Right hindlimb (tissue), 1 donor: ENCODE results near the gene C1QTNF9.
"Not testable (repeated sequence)": the region's sequence is repeated elsewhere in the genome, so short reads cannot be mapped to it uniquely, and the experiment has no call there.

ENCODE experiments used
- DNase-seq: peaks from one replicate; pipeline ENCODE4 v3.0.0-alpha.2; 2018

C1QTNF9 gene

DNA sequence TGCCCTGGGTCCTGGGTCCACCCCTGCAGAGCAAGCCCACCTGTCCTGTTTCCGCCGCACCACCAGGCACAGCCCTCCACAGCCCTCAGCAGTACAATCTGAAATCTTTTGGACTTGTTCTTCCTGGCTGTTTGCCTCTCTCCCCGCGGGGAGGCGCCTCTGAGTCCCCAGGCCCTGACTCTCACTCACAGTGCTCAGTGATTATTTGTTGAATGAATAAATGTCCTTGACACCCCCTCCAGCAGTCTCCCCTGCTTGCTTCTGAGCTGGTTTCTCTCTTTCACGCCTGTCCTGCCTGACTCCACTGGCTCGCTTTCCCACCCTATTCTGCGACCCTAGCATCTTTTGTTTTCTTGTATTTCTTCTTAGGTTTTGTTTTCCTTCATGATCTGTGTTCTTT, 56.9 kb downstream of the C1QTNF9 start:
- DNase-seq = not testable (repeated sequence)

DNA sequence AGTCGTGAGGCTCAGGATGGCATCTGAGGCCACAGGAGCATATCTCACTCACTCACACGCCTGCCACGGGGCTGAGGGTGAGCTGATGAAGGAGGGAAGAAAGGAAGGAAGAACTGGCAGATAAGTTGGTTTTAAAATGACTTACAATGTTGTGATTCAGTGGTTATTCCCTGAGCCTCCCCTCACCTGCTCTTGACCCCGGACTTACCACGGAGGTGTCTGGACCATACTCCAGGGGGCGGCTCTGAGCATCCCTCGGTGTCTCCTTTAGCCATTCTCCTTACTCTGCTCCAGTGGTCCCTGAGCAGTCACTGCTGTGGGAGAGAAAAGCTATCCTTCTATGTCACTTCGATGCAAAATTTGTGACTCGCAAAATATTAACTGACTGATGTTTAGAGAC, 61.9 kb downstream of the C1QTNF9 start:
- DNase-seq = not testable (repeated sequence)
